Heart left ventricle (tissue), 16 donors: ENCODE data around the gene SPAG9. TPM values are rescaled to one million over a fixed set of nuclear protein-coding genes. Genes with fewer than 3 reads are reported as not detected.

ENCODE experiments used
- ATAC-seq, 4 donors: fragments of 200-7000 bp; cut with Tn5 transposase; one replicate each; pipeline ENCODE4 v1.9.1; 2020 to 2022; ENCODE audit warnings: moderate library complexity in 4 of 4, mild to moderate bottlenecking in 3 of 4, moderate number of reproducible peaks in 1 of 4
- DNase-seq, 5 donors: peaks; one replicate each; pipeline ENCODE4 v3.0.0-alpha.2; 2020
- H3K27ac ChIP-seq, 12 donors: fragments of 200-600 bp; sonication (generic) in 4 of 12; one replicate each; pipeline versions ENCODE4 v1.5.0 to v1.8.0; 2016 to 2022; ENCODE audit warnings: mild to moderate bottlenecking in 2 of 12
- H3K27me3 ChIP-seq, 9 donors: fragments of 200-600 bp; sonication (generic) in 2 of 9; one replicate each; pipeline versions ENCODE4 v1.5.1 to v1.8.0; 2016 to 2022; ENCODE audit warnings: mild to moderate bottlenecking in 3 of 9
- H3K36me3 ChIP-seq, 9 donors: fragments of 200-600 bp; sonication (generic) in 2 of 9; one replicate each; pipeline versions ENCODE4 v1.5.0 to v1.8.0; 2018 to 2022; ENCODE audit warnings: mild to moderate bottlenecking in 2 of 9
- H3K4me1 ChIP-seq, 12 donors: fragments of 200-600 bp; sonication (generic) in 4 of 12; one replicate each; pipeline versions ENCODE4 v1.5.0 to v1.8.0; 2016 to 2022; ENCODE audit warnings: mild to moderate bottlenecking in 3 of 12
- H3K4me3 ChIP-seq, 12 donors: fragments of 200-600 bp; sonication (generic) in 4 of 12; one replicate each; pipeline versions ENCODE4 v1.5.0 to v1.8.0; 2017 to 2022; ENCODE audit warnings: mild to moderate bottlenecking in 9 of 12, moderate library complexity in 4 of 12
- H3K9me3 ChIP-seq, 12 donors: fragments of 200-600 bp; sonication (generic) in 4 of 12; one replicate each; pipeline versions ENCODE4 v1.5.0 to v1.8.0; 2016 to 2022; ENCODE audit warnings: mild to moderate bottlenecking in 1 of 12
- CTCF ChIP-seq, 12 donors: fragments of 200-600 bp; sonication (generic) in 4 of 12; IDR thresholded peaks; one replicate each; pipeline versions ENCODE4 v1.5.0 to v1.8.0; 2018 to 2022; ENCODE audit warnings: antibody characterized with exemption in 12 of 12, mild to moderate bottlenecking in 5 of 12
- POLR2A ChIP-seq, 2 donors: fragments of 450-650 bp; IDR thresholded peaks; one replicate each; pipeline ENCODE4 v1.6.1; 2017; ENCODE audit warnings: antibody characterized with exemption in 2 of 2, mild to moderate bottlenecking in 2 of 2, moderate library complexity in 2 of 2
- WGBS, 4 donors: extraction: QIAGEN DNeasy Blood & Tissue Kit in 2 of 4; methylation state at CpG; one replicate each; pipeline versions ENCODE4 v1.1.5 to v1.1.7; 2013 to 2018; 5-methylcytosine and 5-hydroxymethylcytosine counted together
- intact Hi-C, 10 donors: fragments of 100-400 bp; cut with DNase I; formaldehyde crosslinking; loops; one replicate each; pipeline versions ENCODE4 v1.11.1 to v1.14.2; 2022
- polyA plus RNA-seq, 2 donors: library from polyadenylated mRNA; stranded (reverse); fragments of 200-250 nt; gene quantifications; one replicate each; pipeline ENCODE4 v1.2.3, GENCODE V29; 2013
- total RNA-seq, 9 donors: library from RNA; depleted of rRNA in 2 of 9; stranded (reverse); fragments of >200 nt in 2 of 9; fragmentation: NEBNext Ultra II Directional in 3 of 9; extraction: Animal tissue kit (Norgen Biotek cat#: 25700) in 3 of 9; gene quantifications; one replicate each; pipeline versions ENCODE4 v1.1.0 to v1.2.4, GENCODE V29; 2016 to 2023
- donor health status: ischemic (EF 13 %, LVEDD 7.1; RV severe dilation, severe dysfunction).
- donor health status: healthy with polysubstance abuse.
- donor health status: DM: no; HTN: yes; CAD: no.
- donor health status: DM: no; HTN: no; CAD: no.
- donor health status: ischemic (EF 25% LVEDD 6.9; RV normal size, moderate dysfunction).
- donor health status: ischemic (EF 25% LVEDD 5.7; RV mildly dilated, moderate dysfunction).
- donor health status: healthy.
- donor health status: DM: yes; HTN: yes; CAD: no.
- donor health status: ischemic (EF 35%, LVEDD 5.7; RV mildly dilated, moderate dysfunction).
- donor health status: nonischemic (EF 11% LVEDD 7.7; RV severe dilation, severe dysfunction).
- donor health status: DM: yes; HTN: yes; CAD: no.
- donor health status: PGD.
- donor health status: ischemic (EF 29% LVEDD 5.4; RV normal size, mild dysfunction).
- donor health status: nonischemic (EF 23%, LVEDD 6.1; RV moderate dilation, normal function).

The SPAG9 gene
- total and polyA plus RNA-seq, 11 donors = 15.9 to 65.4 (median 52.9) TPM

- H3K36me3 ChIP-seq = no peaks in the 10 kb centered on the region
- intact Hi-C loops = no loop called here
- DNase-seq (no peak), ATAC-seq (no peak)
- WGBS, 4 donors = 84 to 98% (median 95%) methylated on average over 4 of the region's 4 CpGs
- H3K27ac ChIP-seq = no peak overlapping the region
- H3K9me3 ChIP-seq = no peaks in the 10 kb centered on the region
- no peak for TF ChIP-seq POLR2A (IDR thresholded peaks at IDR 0.05)
- TF ChIP-seq CTCF (IDR thresholded peaks at IDR 0.05) = no peak
- no peaks in the 10 kb centered on the region for H3K27me3 ChIP-seq
- peaks cover 0 to 43% (median 26%) of the 10 kb centered on the region in 12 donors for H3K4me1 ChIP-seq
- H3K4me3 ChIP-seq = no peak overlapping the region
These were observed 193.4 kb downstream of the SPAG9 start for GRCh38 chr17:50927287-50927686.

- intact Hi-C loops = no loop called here
- WGBS, 4 donors = 92 to 100% (median 95%) methylated on average over 6 to 7 of the region's 7 CpGs
- no peak for TF ChIP-seq POLR2A (IDR thresholded peaks at IDR 0.05)
- TF ChIP-seq CTCF (IDR thresholded peaks at IDR 0.05) = no peak
- DNase-seq (no peak), ATAC-seq (no peak)
- Histone ChIP-seq H3K36me3 (no peaks in the 10 kb centered on the region), H3K27me3 (no peaks in the 10 kb centered on the region), H3K4me3 (no peak overlapping the region), H3K9me3 (no peaks in the 10 kb centered on the region), H3K27ac (no peak overlapping the region), H3K4me1 (peaks cover 0 to 43% (median 22%) of the 10 kb centered on the region in 12 donors)
These were observed 194.1 kb downstream of the SPAG9 start for GRCh38 chr17:50926523-50926922.

- no peak overlapping the region for H3K27ac ChIP-seq
- H3K4me3 ChIP-seq = no peak overlapping the region
- no peak for ATAC-seq
- H3K36me3 ChIP-seq = no peaks in the 10 kb centered on the region
- no peaks in the 10 kb centered on the region for H3K9me3 ChIP-seq
- H3K27me3 ChIP-seq = no peaks in the 10 kb centered on the region
- 82 to 88% (median 85%) methylated on average over 5 to 6 of the region's 6 CpGs for WGBS, 4 donors
- peaks cover 0 to 45% (median 16%) of the 10 kb centered on the region in 12 donors for H3K4me1 ChIP-seq
- no peak for DNase-seq
- intact Hi-C loops = no loop called here
- no peak for TF ChIP-seq CTCF (IDR thresholded peaks at IDR 0.05)
- TF ChIP-seq POLR2A (IDR thresholded peaks at IDR 0.05) = no peak
These were observed 195.3 kb downstream of the SPAG9 start for GRCh38 chr17:50925296-50925891.

- no peak for TF ChIP-seq POLR2A (IDR thresholded peaks at IDR 0.05)
- no peak for TF ChIP-seq CTCF (IDR thresholded peaks at IDR 0.05)
- no peak overlapping the region for H3K27ac ChIP-seq
- WGBS, 4 donors = 81 to 90% (median 86%) methylated on average over 3 of the region's 3 CpGs
- H3K36me3 ChIP-seq = no peaks in the 10 kb centered on the region
- intact Hi-C loops = no loop called here
- no peaks in the 10 kb centered on the region for H3K9me3 ChIP-seq
- H3K27me3 ChIP-seq = no peaks in the 10 kb centered on the region
- H3K4me3 ChIP-seq = no peak overlapping the region
- ATAC-seq = no peak
- peaks cover 0 to 45% (median 15%) of the 10 kb centered on the region in 12 donors for H3K4me1 ChIP-seq
- no peak for DNase-seq
These were observed 195.9 kb downstream of the SPAG9 start for GRCh38 chr17:50924800-50925199.
